Activated CD8-positive, alpha-beta T cell treated with anti-CD3 and anti-CD28 coated beads for 36 hours (primary cell): ENCODE measurements around the gene TRMO. TPM values are rescaled to one million over a fixed set of nuclear protein-coding genes. Genes with fewer than 3 reads are reported as not detected.
"Not testable (repeated sequence)": the region's sequence is repeated elsewhere in the genome, so short reads cannot be mapped to it uniquely, and the experiment has no call there.

Experiments used
- ATAC-seq: fragments of 200-7000 bp; cut with Tn5 transposase; one replicate; pipeline ENCODE4 v1.10.0; 2021; ENCODE audit warnings: mild to moderate bottlenecking, moderate library complexity
- CTCF ChIA-PET: fragments of 350-600 bp; sonication (Branson Sonifier 250); formaldehyde crosslinking; loops from one replicate; lab custom pipeline; 2021; ENCODE audit warnings: antibody characterized with exemption; lab: Charles Lee
- POLR2A ChIA-PET: fragments of 350-600 bp; sonication (Branson Sonifier 250); formaldehyde crosslinking; loops from one replicate; lab custom pipeline; 2021; ENCODE audit warnings: antibody characterized with exemption; lab: Charles Lee
- DNase-seq: peaks from one replicate; pipeline ENCODE4 v3.0.0-alpha.2; 2020
- H3K27ac Mint-ChIP-seq: one replicate; pipeline ENCODE4 v1.8.0; 2021; ENCODE audit warnings: mild to moderate bottlenecking, mixed read lengths
- H3K27me3 Mint-ChIP-seq: one replicate; pipeline ENCODE4 v1.8.0; 2021; ENCODE audit warnings: mixed read lengths
- H3K36me3 Mint-ChIP-seq: one replicate; pipeline ENCODE4 v1.8.0; 2021; ENCODE audit warnings: low read depth, mixed read lengths
- H3K4me1 Mint-ChIP-seq: one replicate; pipeline ENCODE4 v1.8.0; 2021; ENCODE audit warnings: low read depth, mixed read lengths
- H3K4me3 Mint-ChIP-seq: one replicate; pipeline ENCODE4 v1.8.0; 2021; ENCODE audit warnings: mild to moderate bottlenecking, moderate library complexity, mixed read lengths
- H3K9me3 Mint-ChIP-seq: one replicate; pipeline ENCODE4 v1.8.0; 2021; ENCODE audit warnings: mixed read lengths
- intact Hi-C: fragments of 100-400 bp; cut with micrococcal nuclease; formaldehyde crosslinking; loops from one replicate; pipeline ENCODE4 v1.10.0; 2022
- total RNA-seq, 2 experiments: library from RNA; stranded (reverse); gene quantifications; one replicate each; pipeline ENCODE4 v1.2.3, GENCODE V29; 2021
- TF ChIP-seq, protein P1 (sequence below): fragments of 200-600 bp; IDR thresholded peaks from one replicate; pipeline ENCODE4 v1.8.0; 2022; ENCODE audit warnings: antibody characterized with exemption, mild to moderate bottlenecking

TRMO gene
- total RNA-seq, 2 experiments from 2014 or later: 12.6 to 13.3 TPM

DNA sequence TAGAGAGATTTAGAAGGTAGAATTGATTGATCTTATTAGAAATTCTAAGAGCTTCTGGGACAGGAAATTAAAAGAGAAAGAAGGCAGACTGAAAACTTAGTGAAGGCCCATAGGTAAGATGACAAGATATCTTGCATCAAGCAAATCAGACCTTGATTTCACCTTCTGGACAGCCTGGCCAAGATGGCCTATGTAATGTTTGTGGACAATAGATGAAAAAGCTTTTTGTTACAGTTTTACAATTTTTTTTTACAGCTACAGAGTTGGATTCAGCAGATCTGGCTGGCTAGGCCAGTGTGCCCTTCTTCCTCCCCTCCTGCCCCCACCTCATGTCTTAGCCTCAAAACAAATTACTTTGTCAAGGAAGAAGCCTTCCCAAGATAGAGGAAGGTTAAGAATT is 37.3 kb upstream of the TRMO start:
- H3K27ac Mint-ChIP-seq: no peak overlapping the region
- ChIA-PET CTCF (interaction anchor here (1.2 to 2.3 kb wide), 12 partner anchors 13 to 86 kb away, joined by 3 to 20 read pairs (median 4); partner anchors contain the start of genes ANP32B and TRMO), POLR2A (interaction anchor here (0.7 to 2.9 kb wide), 4 partner anchors 22 to 39 kb away, joined by 3 to 15 read pairs (median 5); partner anchors contain the start of gene TRMO)
- H3K4me3 Mint-ChIP-seq: no peak overlapping the region
- DNase-seq (no peak), ATAC-seq (no peak)
- H3K4me1 Mint-ChIP-seq: peaks cover 9% of the 10 kb centered on the region
- intact Hi-C loops: no loop called here
- H3K36me3 Mint-ChIP-seq: no peaks in the 10 kb centered on the region
- H3K27me3 Mint-ChIP-seq: no peaks in the 10 kb centered on the region
- H3K9me3 Mint-ChIP-seq: no peaks in the 10 kb centered on the region
- TF ChIP-seq, protein P1, sequence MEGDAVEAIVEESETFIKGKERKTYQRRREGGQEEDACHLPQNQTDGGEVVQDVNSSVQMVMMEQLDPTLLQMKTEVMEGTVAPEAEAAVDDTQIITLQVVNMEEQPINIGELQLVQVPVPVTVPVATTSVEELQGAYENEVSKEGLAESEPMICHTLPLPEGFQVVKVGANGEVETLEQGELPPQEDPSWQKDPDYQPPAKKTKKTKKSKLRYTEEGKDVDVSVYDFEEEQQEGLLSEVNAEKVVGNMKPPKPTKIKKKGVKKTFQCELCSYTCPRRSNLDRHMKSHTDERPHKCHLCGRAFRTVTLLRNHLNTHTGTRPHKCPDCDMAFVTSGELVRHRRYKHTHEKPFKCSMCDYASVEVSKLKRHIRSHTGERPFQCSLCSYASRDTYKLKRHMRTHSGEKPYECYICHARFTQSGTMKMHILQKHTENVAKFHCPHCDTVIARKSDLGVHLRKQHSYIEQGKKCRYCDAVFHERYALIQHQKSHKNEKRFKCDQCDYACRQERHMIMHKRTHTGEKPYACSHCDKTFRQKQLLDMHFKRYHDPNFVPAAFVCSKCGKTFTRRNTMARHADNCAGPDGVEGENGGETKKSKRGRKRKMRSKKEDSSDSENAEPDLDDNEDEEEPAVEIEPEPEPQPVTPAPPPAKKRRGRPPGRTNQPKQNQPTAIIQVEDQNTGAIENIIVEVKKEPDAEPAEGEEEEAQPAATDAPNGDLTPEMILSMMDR: no peak

- H3K36me3 Mint-ChIP-seq: no peaks in the 10 kb centered on the region
- H3K27me3 Mint-ChIP-seq: no peaks in the 10 kb centered on the region
- DNase-seq (peak; percentile 29), ATAC-seq (peak; percentile 67)
- intact Hi-C loops: no loop called here
- ChIA-PET CTCF (interaction anchor here (1.1 to 2.3 kb wide), 15 partner anchors 9 to 86 kb away, joined by 3 to 20 read pairs (median 4); partner anchors contain the start of genes ANP32B and TRMO), POLR2A (interaction anchor here (1.1 to 2.9 kb wide), 4 partner anchors 16 to 36 kb away, joined by 3 to 15 read pairs (median 6); partner anchors contain the start of gene TRMO)
- peaks cover 7% of the 10 kb centered on the region for H3K4me1 Mint-ChIP-seq
- H3K9me3 Mint-ChIP-seq: no peaks in the 10 kb centered on the region
- TF ChIP-seq, protein P1: no peak
- no peak overlapping the region for H3K4me3 Mint-ChIP-seq
- H3K27ac Mint-ChIP-seq: no peak overlapping the region
Measured at GRCh38 chr9:97958812-97959511, 36.7 kb upstream of the TRMO start.

DNA sequence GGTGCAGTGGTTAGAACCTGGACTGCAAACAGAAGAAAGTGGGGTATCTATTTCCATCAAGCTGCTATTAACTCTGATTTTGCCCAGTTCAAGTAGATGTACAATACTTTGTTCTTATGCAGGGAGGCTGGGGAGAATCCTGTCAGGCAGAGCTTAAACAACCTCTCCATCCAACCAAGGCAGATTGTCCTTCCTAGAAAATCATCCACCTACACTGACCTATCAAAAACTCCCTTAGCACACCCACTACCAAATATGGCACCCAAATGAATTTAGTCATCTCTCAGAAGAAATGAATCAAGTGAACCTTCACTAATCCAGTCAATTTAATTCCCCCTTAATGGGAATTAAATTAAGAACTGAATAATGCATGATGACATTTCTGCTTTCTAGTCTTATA is 34.0 kb upstream of the TRMO start:
- DNase-seq (no peak), ATAC-seq (no peak)
- H3K36me3 Mint-ChIP-seq: no peaks in the 10 kb centered on the region
- TF ChIP-seq, protein P1: no peak
- ChIA-PET POLR2A (interaction anchor here (2.7 kb wide), 1 partner anchor 26 kb away, joined by 9 read pairs; the partner anchor contains the start of gene ANP32B), CTCF (interaction anchor here (0.7 to 6.5 kb wide), 9 partner anchors 7 to 316 kb away, joined by 3 to 76 read pairs (median 10); partner anchors contain the start of genes HEMGN and TRMO)
- intact Hi-C loops: no loop called here
- H3K27me3 Mint-ChIP-seq: no peaks in the 10 kb centered on the region
- peaks cover 7% of the 10 kb centered on the region for H3K4me1 Mint-ChIP-seq
- H3K4me3 Mint-ChIP-seq: no peak overlapping the region
- H3K27ac Mint-ChIP-seq: no peak overlapping the region
- H3K9me3 Mint-ChIP-seq: no peaks in the 10 kb centered on the region

- DNase-seq (peak; percentile 73), ATAC-seq (peak; percentile 93)
- TF ChIP-seq, protein P1: peak; percentile 78
- H3K36me3 Mint-ChIP-seq: no peaks in the 10 kb centered on the region
- H3K27ac Mint-ChIP-seq: no peak overlapping the region
- intact Hi-C loops: loop anchor here (1.0 kb wide), 1 partner anchor 31 kb away; no protein-coding TSS in a partner anchor
- H3K9me3 Mint-ChIP-seq: no peaks in the 10 kb centered on the region
- H3K4me3 Mint-ChIP-seq: no peak overlapping the region
- CTCF ChIA-PET: interaction anchor here (0.7 to 6.5 kb wide), 17 partner anchors 9 to 82 kb away, joined by 3 to 76 read pairs (median 7); partner anchors contain the start of genes ANP32B, HEMGN and TRMO
- H3K4me1 Mint-ChIP-seq: peaks cover 7% of the 10 kb centered on the region
- POLR2A ChIA-PET: interaction anchor here (0.6 to 1.2 kb wide), 4 partner anchors 25 to 65 kb away, joined by 3 to 4 read pairs (median 4); partner anchors contain the start of genes ANP32B and TRMO
- no peaks in the 10 kb centered on the region for H3K27me3 Mint-ChIP-seq
Measured at GRCh38 chr9:97954550-97954989, 32.3 kb upstream of the TRMO start.

GRCh38 chr9:97950873-97951272 is 28.6 kb upstream of the TRMO start:
- H3K4me3 Mint-ChIP-seq, intact Hi-C loops: not testable (repeated sequence)
- CTCF ChIA-PET: interaction anchor here (1.6 to 2.9 kb wide), 2 partner anchors 17 to 27 kb away, joined by 3 to 18 read pairs; partner anchors contain the start of gene TRMO

DNA sequence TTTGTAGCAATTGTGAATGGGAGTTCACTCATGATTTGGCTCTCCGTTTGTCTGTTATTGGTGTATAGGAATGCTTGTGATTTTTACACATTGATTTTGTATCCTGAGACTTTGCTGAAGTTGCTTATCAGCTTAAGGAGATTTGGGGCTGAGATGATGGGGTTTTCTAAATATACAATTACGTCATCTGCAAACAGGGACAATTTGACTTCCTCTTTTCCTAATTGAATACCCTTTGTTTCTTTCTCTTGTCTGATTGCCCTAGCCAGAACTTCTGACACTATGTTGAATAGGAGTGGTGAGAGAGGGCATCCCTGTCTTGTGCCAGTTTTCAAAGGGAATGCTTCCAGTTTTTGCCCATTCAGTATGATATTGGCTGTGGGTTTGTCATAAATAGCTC is 24.8 kb upstream of the TRMO start:
- DNase-seq, H3K9me3 Mint-ChIP-seq, H3K4me3 Mint-ChIP-seq, H3K4me1 Mint-ChIP-seq, H3K27ac Mint-ChIP-seq, ATAC-seq, POLR2A ChIA-PET, intact Hi-C loops, H3K27me3 Mint-ChIP-seq, H3K36me3 Mint-ChIP-seq: not testable (repeated sequence)
- CTCF ChIA-PET: interaction anchor here (1.3 to 1.7 kb wide), 2 partner anchors 9 to 23 kb away, joined by 3 to 5 read pairs; no protein-coding TSS in a partner anchor

More at GRCh38 chr9:97950873-97951272, 28.6 kb upstream of the TRMO start:
- not testable (repeated sequence) for H3K27ac Mint-ChIP-seq, H3K36me3 Mint-ChIP-seq, H3K27me3 Mint-ChIP-seq, H3K9me3 Mint-ChIP-seq, H3K4me1 Mint-ChIP-seq
- peak; percentile 59 for ATAC-seq
- POLR2A ChIA-PET: interaction anchor here (2.4 kb wide), 1 partner anchor 29 kb away, joined by 8 read pairs; the partner anchor contains the start of gene TRMO
- DNase-seq: peak; percentile 23

- H3K4me3 Mint-ChIP-seq, H3K4me1 Mint-ChIP-seq, intact Hi-C loops, ATAC-seq, H3K27me3 Mint-ChIP-seq, H3K27ac Mint-ChIP-seq, H3K9me3 Mint-ChIP-seq, H3K36me3 Mint-ChIP-seq, DNase-seq: not testable (repeated sequence)
- ChIA-PET CTCF (interaction anchor here (0.9 to 1.7 kb wide), 3 partner anchors 10 to 76 kb away, joined by 3 to 5 read pairs (median 3); no protein-coding TSS in a partner anchor), POLR2A (interaction anchor here (1.2 kb wide), 1 partner anchor 37 kb away, joined by 4 read pairs; no protein-coding TSS in a partner anchor)
Measured at GRCh38 chr9:97945470-97945869, 23.2 kb upstream of the TRMO start.
